Testis (tissue), 3 donors: Measurements from ENCODE around the gene GRK3. TPM values are rescaled to one million over a fixed set of nuclear protein-coding genes. Genes with fewer than 3 reads are reported as not detected.

Experiments used
- DNase-seq: peaks from one replicate; pipeline ENCODE4 v3.0.0-alpha.2; 2019
- H3K27ac ChIP-seq, 2 donors: fragments of 200-600 bp; sonication (generic); one replicate each; pipeline ENCODE4 v1.5.1; 2019
- H3K27me3 ChIP-seq: fragments of 200-600 bp; sonication (generic); one replicate; pipeline ENCODE4 v1.5.1; 2019
- H3K36me3 ChIP-seq: fragments of 200-600 bp; sonication (generic); one replicate; pipeline ENCODE4 v1.5.1; 2017; ENCODE audit warnings: low read depth; ENCODE audit errors: missing control alignments
- H3K4me1 ChIP-seq: fragments of 200-600 bp; sonication (generic); one replicate; pipeline ENCODE4 v1.5.1; 2019
- H3K4me3 ChIP-seq, 2 donors: fragments of 200-600 bp; sonication (generic); one replicate each; pipeline ENCODE4 v1.5.1; 2017 to 2019
- H3K9me3 ChIP-seq: fragments of 200-600 bp; sonication (generic); one replicate; pipeline ENCODE4 v1.5.1; 2017
- POLR2A ChIP-seq: fragments of 450-650 bp; IDR thresholded peaks from one replicate; pipeline ENCODE4 v1.6.1; 2017; ENCODE audit warnings: antibody characterized with exemption, mild to moderate bottlenecking, moderate library complexity
- WGBS, 2 donors: methylation state at CpG; one replicate each; pipeline ENCODE4 v1.1.5; 2018; 5-methylcytosine and 5-hydroxymethylcytosine counted together
- intact Hi-C: fragments of 100-400 bp; cut with DNase I; formaldehyde crosslinking; loops from one replicate; pipeline ENCODE4 v1.15.1; 2023; ENCODE audit warnings: low total_unique reads
- polyA plus RNA-seq: library from polyadenylated mRNA; stranded (reverse); fragments of 350-450 nt; fragmentation: Illumina TruSeq; extraction: RNeasy Lipid Tissue Mini Kit (QIAGEN cat#74804); gene quantifications from one replicate; pipeline ENCODE4 v1.2.3, GENCODE V29; 2014; ENCODE audit warnings: low read depth, low replicate concordance; ENCODE audit not compliant: insufficient read depth
- total RNA-seq, 2 donors: library from RNA; depleted of rRNA; stranded (reverse); fragments of >200 nt; gene quantifications; one replicate each; pipeline ENCODE4 v1.2.3, GENCODE V29; 2016
- TF ChIP-seq, protein P1 (sequence below), 3 experiments: fragments of 450-650 bp in 2 of 3; fragments of 200-600 bp in 1 of 3; sonication (generic) in 1 of 3; IDR thresholded peaks; one replicate each; pipeline ENCODE4 v1.5.1; 2016 to 2019; ENCODE audit warnings: antibody characterized with exemption in 3 of 3, mild to moderate bottlenecking in 2 of 3, moderate library complexity in 1 of 3

GRK3 gene
- total and polyA plus RNA-seq, 3 donors from 2014 or later: 10.9 to 46.0 (median 12.8) TPM

GRCh38 chr22:25728071-25728470 is 163.6 kb downstream of the GRK3 start:
- no peak for TF ChIP-seq POLR2A
- TF ChIP-seq, protein P1, sequence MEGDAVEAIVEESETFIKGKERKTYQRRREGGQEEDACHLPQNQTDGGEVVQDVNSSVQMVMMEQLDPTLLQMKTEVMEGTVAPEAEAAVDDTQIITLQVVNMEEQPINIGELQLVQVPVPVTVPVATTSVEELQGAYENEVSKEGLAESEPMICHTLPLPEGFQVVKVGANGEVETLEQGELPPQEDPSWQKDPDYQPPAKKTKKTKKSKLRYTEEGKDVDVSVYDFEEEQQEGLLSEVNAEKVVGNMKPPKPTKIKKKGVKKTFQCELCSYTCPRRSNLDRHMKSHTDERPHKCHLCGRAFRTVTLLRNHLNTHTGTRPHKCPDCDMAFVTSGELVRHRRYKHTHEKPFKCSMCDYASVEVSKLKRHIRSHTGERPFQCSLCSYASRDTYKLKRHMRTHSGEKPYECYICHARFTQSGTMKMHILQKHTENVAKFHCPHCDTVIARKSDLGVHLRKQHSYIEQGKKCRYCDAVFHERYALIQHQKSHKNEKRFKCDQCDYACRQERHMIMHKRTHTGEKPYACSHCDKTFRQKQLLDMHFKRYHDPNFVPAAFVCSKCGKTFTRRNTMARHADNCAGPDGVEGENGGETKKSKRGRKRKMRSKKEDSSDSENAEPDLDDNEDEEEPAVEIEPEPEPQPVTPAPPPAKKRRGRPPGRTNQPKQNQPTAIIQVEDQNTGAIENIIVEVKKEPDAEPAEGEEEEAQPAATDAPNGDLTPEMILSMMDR (IDR thresholded peaks at IDR 0.05): no peak

GRCh38 chr22:25729016-25729995 is 164.8 kb downstream of the GRK3 start:
- no peaks in the 10 kb centered on the region for H3K27me3 ChIP-seq
- no peaks in the 10 kb centered on the region for H3K4me1 ChIP-seq
- no peak overlapping the region for H3K4me3 ChIP-seq
- no peak for DNase-seq
- H3K27ac ChIP-seq: no peak overlapping the region
- no peaks in the 10 kb centered on the region for H3K9me3 ChIP-seq
- intact Hi-C loops: no loop called here
- TF ChIP-seq, protein P1 (IDR thresholded peaks at IDR 0.05): no peak
- no peak for TF ChIP-seq POLR2A
- WGBS, 2 donors: 64 to 71% methylated on average over 18 to 19 of the region's 19 CpGs
- no peaks in the 10 kb centered on the region for H3K36me3 ChIP-seq

More at GRCh38 chr22:25728071-25728470, 163.6 kb downstream of the GRK3 start:
- Histone ChIP-seq H3K36me3 (no peaks in the 10 kb centered on the region), H3K4me1 (no peaks in the 10 kb centered on the region), H3K27ac (no peak overlapping the region), H3K27me3 (no peaks in the 10 kb centered on the region), H3K9me3 (no peaks in the 10 kb centered on the region), H3K4me3 (no peak overlapping the region)
- intact Hi-C loops: no loop called here
- 93% methylated on average over 7 of the region's 7 CpGs for WGBS, 2 donors
- DNase-seq: no peak

DNA sequence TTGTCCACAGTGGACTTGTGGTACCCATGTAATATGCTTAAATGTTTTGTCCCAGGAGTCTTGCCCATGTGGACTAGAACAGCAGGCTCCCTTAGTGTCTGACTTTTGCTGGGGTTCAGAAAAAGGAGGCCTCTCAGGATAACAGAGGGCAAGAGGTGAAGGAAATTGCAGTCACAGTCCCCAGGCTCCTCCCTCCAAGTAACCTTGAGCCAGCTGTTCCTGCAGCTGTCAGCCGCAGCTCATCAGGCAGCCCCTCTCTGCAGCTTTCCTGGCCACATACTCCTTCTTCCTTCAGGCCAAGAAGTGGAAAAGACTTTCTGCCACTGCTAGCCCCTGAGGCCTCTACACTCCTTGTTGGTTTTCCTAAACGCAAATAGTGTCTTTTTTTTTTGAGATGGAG is 171.2 kb downstream of the GRK3 start:
- DNase-seq: no peak
- 21 to 73% methylated on average over 1 to 2 of the region's 2 CpGs for WGBS, 2 donors
- H3K4me3 ChIP-seq: no peak overlapping the region

GRCh38 chr22:25736378-25737011 is 172.0 kb downstream of the GRK3 start:
- Histone ChIP-seq H3K27me3 (no peaks in the 10 kb centered on the region), H3K4me1 (no peaks in the 10 kb centered on the region), H3K27ac (no peak overlapping the region), H3K9me3 (no peaks in the 10 kb centered on the region), H3K4me3 (no peak overlapping the region), H3K36me3 (no peaks in the 10 kb centered on the region)
- TF ChIP-seq, protein P1 (IDR thresholded peaks at IDR 0.05): no peak
- TF ChIP-seq POLR2A: no peak
- 74 to 88% methylated on average over 9 of the region's 9 CpGs for WGBS, 2 donors
- intact Hi-C loops: no loop called here
- DNase-seq: no peak

More for the DNA sequence above, 171.2 kb downstream of the GRK3 start:
- Histone ChIP-seq H3K4me1 (no peaks in the 10 kb centered on the region), H3K27me3 (no peaks in the 10 kb centered on the region), H3K9me3 (no peaks in the 10 kb centered on the region), H3K27ac (no peak overlapping the region), H3K36me3 (no peaks in the 10 kb centered on the region)
- intact Hi-C loops: no loop called here
- no peak for TF ChIP-seq POLR2A
- TF ChIP-seq, protein P1 (IDR thresholded peaks at IDR 0.05): no peak
